ENCODE measurements around the gene INPP5A. TPM values are rescaled to one million over a fixed set of nuclear protein-coding genes. Genes with fewer than 3 reads are reported as not detected.
A peak's percentile ranks its signal among the peaks of the same experiment; 100 is the strongest.

Gene INPP5A
- total RNA-seq, 2 donors from 2014 or later: 20.7 to 26.7 TPM

- H3K27me3 Mint-ChIP-seq (ENCODE audit: insufficient read depth): no peaks in the 10 kb centered on the region
- no peak for TF ChIP-seq CTCF (conservative IDR thresholded peaks at IDR 0.05)
- DNase-seq: peak; percentile 20
- H3K36me3 Mint-ChIP-seq (ENCODE audit: low read depth): peaks cover 47% of the 10 kb centered on the region
- Histone ChIP-seq H3K9ac (ENCODE audit: extremely low read depth, low read length, poor library complexity, severe bottlenecking) (no peak overlapping the region), H3K4me1 (ENCODE audit: control insufficient read depth, insufficient read depth, low read length) (no peaks in the 10 kb centered on the region), H3K27me3 (ENCODE audit: control insufficient read depth, insufficient read depth, low read length, poor library complexity, severe bottlenecking) (no peaks in the 10 kb centered on the region), H3K9me3 (ENCODE audit: control insufficient read depth, low read length) (peaks cover 18% of the 10 kb centered on the region), H3K4me3 (ENCODE audit: low read length) (no peak overlapping the region), H3K27ac (ENCODE audit: low read depth, low read length) (no peak overlapping the region), H3K36me3 (ENCODE audit: control insufficient read depth, insufficient read depth, low read length) (no peaks in the 10 kb centered on the region)
- no peak overlapping the region for H3K4me3 Mint-ChIP-seq
- no peak overlapping the region for H3K27ac Mint-ChIP-seq
- no peaks in the 10 kb centered on the region for H3K4me1 Mint-ChIP-seq
- peaks cover 37% of the 10 kb centered on the region for H3K9me3 Mint-ChIP-seq
- WGBS, 2 experiments (ENCODE audit: insufficient coverage in 1 of 2, insufficient read length in 1 of 2): 95 to 98% methylated on average over 11 of the region's 11 CpGs
Measured at GRCh38 chr10:132706701-132707100, 169.1 kb downstream of the INPP5A start.

DNA sequence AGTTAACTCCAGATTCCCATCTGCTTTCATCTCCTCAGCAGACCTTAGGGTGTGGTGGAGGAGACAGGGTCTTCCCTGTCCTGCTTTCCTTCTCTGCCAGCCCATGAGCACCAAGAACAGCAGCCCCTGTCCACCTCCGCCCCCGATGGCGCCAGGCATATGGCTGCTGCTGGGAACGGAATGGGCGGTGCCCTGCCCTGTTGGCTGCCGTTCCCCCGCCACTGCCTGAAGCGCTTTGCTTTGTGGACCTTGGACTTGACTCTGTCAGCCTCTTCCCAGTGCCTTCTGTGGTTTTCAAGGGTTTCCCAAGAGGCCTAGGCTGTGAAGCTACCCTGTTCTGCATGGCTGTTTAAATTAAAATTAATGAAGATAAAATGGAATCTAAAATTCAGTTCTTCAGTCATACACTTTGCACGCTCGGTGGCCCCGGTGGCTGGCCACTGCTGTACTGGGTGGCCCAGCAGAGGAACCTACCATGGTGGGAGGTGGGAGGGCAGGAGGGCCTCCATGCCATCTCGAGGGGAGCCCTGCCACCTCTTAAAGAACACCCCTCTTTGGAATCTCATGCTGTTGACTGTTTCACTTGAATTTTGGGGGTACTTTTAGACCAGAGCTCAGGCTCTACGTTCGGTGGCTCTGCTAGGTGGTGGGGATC, 169.7 kb downstream of the INPP5A start:
- H3K9me3 ChIP-seq (ENCODE audit: control insufficient read depth, low read length): peaks cover 18% of the 10 kb centered on the region
- H3K4me1 Mint-ChIP-seq: no peaks in the 10 kb centered on the region
- no peak overlapping the region for H3K4me3 Mint-ChIP-seq
- no peak overlapping the region for H3K27ac Mint-ChIP-seq
- no peak for TF ChIP-seq CTCF (conservative IDR thresholded peaks at IDR 0.05)
- H3K4me3 ChIP-seq (ENCODE audit: low read length): no peak overlapping the region
- no peak overlapping the region for H3K27ac ChIP-seq (ENCODE audit: low read depth, low read length)
- no peaks in the 10 kb centered on the region for H3K36me3 ChIP-seq (ENCODE audit: control insufficient read depth, insufficient read depth, low read length)
- H3K9ac ChIP-seq (ENCODE audit: extremely low read depth, low read length, poor library complexity, severe bottlenecking): no peak overlapping the region
- no peak for DNase-seq
- H3K27me3 Mint-ChIP-seq (ENCODE audit: insufficient read depth): no peaks in the 10 kb centered on the region
- H3K4me1 ChIP-seq (ENCODE audit: control insufficient read depth, insufficient read depth, low read length): no peaks in the 10 kb centered on the region
- WGBS, 2 experiments (ENCODE audit: insufficient coverage in 1 of 2, insufficient read length in 1 of 2): 95 to 100% methylated on average over 6 to 14 of the region's 14 CpGs
- peaks cover 51% of the 10 kb centered on the region for H3K36me3 Mint-ChIP-seq (ENCODE audit: low read depth)
- H3K9me3 Mint-ChIP-seq: peaks cover 37% of the 10 kb centered on the region
- no peaks in the 10 kb centered on the region for H3K27me3 ChIP-seq (ENCODE audit: control insufficient read depth, insufficient read depth, low read length, poor library complexity, severe bottlenecking)

GRCh38 chr10:132707776-132708171, 170.2 kb downstream of the INPP5A start:
- Histone ChIP-seq H3K4me1 (ENCODE audit: control insufficient read depth, insufficient read depth, low read length) (no peaks in the 10 kb centered on the region), H3K9ac (ENCODE audit: extremely low read depth, low read length, poor library complexity, severe bottlenecking) (no peak overlapping the region), H3K27me3 (ENCODE audit: control insufficient read depth, insufficient read depth, low read length, poor library complexity, severe bottlenecking) (no peaks in the 10 kb centered on the region), H3K36me3 (ENCODE audit: control insufficient read depth, insufficient read depth, low read length) (no peaks in the 10 kb centered on the region), H3K9me3 (ENCODE audit: control insufficient read depth, low read length) (peaks cover 18% of the 10 kb centered on the region), H3K4me3 (ENCODE audit: low read length) (no peak overlapping the region), H3K27ac (ENCODE audit: low read depth, low read length) (no peak overlapping the region)
- H3K36me3 Mint-ChIP-seq (ENCODE audit: low read depth): peaks cover 56% of the 10 kb centered on the region
- no peak for TF ChIP-seq CTCF (conservative IDR thresholded peaks at IDR 0.05)
- peak; percentile 30 for DNase-seq
- no peaks in the 10 kb centered on the region for H3K27me3 Mint-ChIP-seq (ENCODE audit: insufficient read depth)
- H3K4me3 Mint-ChIP-seq: no peak overlapping the region
- H3K9me3 Mint-ChIP-seq: peaks cover 37% of the 10 kb centered on the region
- H3K27ac Mint-ChIP-seq: no peak overlapping the region
- H3K4me1 Mint-ChIP-seq: no peaks in the 10 kb centered on the region
- WGBS, 2 experiments (ENCODE audit: insufficient coverage in 1 of 2, insufficient read length in 1 of 2): 95 to 99% methylated on average over 13 to 15 of the region's 15 CpGs
